NCI-H345 treated with DMSO at 0.1 percent for 48 hours (cell line): ENCODE results near the gene KIRREL2.
"Not testable (repeated sequence)": the region's sequence is repeated elsewhere in the genome, so short reads cannot be mapped to it uniquely, and the experiment has no call there.

ENCODE experiments used
- DNase-seq: peaks from one replicate; lab custom pipeline; 2025; ENCODE audit not compliant: unreplicated experiment; lab: John Stamatoyannopoulos, UW

KIRREL2 gene

DNA sequence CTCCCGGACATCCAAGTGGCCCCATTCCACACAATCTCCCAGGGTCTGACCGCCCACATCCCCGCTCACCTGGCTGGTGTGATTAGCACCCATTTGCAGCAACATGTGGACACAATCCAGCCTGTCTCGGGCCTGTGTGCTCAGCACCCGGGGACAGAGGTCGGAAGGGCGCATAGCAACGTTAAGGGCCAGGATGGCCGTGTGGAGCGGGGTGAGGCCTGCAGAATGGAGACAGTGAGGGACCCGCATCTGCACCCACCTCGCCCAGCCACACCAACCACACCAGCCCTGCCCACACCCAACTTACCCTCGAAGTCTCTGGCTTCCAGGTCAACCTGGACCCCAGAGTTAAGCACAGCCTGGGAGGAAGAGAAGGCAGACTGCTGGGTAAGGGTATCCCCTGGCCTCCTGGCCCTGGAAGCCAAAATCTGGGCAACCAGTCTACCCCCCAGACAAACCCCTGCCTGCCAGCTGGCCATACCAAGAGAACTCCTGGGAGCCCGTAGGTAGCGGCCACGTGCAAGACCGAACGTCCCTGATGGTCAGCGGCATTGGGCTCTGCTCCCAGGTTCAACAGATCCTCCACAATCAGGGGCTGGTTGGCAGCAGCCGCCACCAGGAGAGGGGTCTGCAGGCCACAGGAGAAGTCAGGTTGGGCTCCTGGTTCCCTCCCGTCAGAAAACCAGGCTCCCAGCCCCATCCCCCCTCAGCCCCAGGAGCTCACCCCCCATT, 39.4 kb downstream of the KIRREL2 start:
- DNase-seq = no peak

- DNase-seq = no peak
Measured at GRCh38 chr19:35896643-35897040, 39.9 kb downstream of the KIRREL2 start.

GRCh38 chr19:35897706-35898451, 41.2 kb downstream of the KIRREL2 start:
- no peak for DNase-seq

DNA sequence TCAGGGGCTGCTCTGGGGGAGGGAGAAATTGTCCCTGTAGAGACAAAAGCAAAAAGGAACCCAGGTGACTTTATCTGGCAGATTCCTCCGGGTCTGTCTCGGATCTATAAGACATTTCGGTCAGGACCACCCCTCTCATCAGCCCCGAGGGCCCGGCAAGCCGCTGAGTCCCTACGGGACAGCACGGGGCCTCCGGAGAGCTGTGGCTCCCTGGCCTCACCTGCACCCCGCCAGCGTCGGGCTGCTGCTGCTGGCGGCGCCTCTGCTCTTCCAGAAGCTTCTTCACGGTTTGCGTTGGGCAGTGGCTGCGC, 41.7 kb downstream of the KIRREL2 start:
- no peak for DNase-seq

DNA sequence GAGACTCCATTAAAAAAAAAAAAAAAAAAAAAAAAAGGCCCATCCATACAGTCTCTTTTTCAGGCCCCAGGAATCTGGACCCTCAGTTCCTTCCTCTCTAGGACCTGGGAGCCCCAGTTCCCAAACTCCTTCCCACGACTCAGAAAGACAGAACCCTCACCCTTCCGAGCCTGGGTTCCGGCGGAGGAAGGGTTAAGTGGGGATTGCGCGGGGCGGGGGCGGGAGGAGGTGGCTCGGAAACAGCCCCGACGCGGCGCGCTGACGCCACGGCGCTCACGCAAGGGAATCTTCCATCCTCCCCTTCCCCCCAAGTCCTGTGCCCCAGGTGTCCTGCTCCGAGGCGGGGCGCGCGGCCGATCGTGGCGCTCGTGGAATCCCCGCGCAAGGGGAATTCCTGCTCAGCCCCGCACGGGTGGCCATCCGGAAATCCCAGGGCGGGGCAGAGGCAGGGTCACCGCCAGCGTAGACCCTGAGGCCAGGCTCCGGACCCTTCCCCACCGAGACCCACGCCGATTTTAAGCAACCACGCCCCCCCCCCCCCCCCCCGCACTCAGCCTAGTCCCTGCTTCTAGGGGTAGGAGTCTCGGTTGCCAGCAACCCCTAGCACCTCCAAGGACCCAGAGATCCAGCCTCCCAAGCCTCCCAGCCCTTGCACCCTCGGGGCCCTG, 43.0 kb downstream of the KIRREL2 start:
- peak; percentile 91 for DNase-seq

DNA sequence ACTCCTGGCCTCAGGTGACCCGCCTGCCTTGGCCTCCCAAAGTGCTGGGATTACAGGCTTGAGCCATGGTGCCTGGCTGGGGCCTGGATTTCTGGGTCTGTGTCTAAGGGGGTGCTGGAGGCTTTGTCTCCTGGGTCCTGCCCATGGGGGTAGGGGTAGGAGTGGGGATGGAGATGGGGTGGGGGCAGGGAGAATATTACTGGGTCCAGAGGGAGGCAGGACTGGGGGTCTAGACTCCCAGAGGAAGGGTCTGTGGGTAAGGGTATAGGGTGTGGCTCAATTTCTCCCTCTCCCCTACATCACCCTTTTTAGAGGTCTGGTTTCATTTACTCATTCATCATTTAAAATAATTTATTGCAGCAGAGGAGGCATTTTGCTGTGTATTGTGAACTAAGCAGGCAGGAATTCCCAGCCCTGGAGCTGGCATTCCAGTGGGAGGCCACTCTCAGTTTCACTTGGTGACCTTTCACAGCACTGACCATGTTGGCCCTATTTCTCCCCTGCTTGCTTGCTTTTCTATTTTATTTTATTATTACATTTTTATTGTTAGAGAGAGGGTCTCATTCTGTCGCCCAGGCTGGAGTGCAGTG, 44.4 kb downstream of the KIRREL2 start:
- no peak for DNase-seq

- no peak for DNase-seq
Measured at GRCh38 chr19:35901854-35902661, 45.3 kb downstream of the KIRREL2 start, which contains the start of gene HCST. Gene HCST (plus strand): TSS chr19:35902529. CDS start chr19:35902594, 65 bp downstream.

DNA sequence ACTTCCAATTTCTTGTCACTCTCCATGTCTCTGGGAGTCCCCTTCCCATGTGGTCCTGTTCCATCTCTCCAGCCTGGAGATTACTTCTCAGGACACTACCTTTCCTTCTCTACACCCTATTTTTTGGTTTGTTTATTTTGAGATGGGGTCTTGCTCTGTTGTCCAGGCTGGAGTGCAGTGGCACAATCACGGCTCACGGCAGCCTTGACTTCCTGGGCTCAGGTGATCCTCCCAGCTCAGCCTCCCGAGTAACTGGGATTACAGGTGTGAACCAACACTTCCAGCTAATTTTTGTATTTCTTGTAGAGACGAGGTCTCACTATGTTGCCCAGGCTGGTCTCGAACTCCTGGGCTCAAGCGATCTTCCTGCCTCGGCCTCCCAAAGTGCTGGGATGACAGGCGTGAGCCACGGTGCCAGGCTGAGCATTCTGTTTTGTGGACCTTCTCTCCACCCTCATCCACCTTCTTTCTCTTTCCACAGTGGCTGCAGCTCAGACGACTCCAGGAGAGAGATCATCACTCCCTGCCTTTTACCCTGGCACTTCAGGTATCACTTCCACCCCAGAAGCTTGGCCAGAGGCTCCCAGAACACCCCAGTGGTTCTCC, 46.3 kb downstream of the KIRREL2 start:
- DNase-seq = no peak

- DNase-seq = peak; percentile 52
Measured at GRCh38 chr19:35903550-35904179, 47.0 kb downstream of the KIRREL2 start.

DNA sequence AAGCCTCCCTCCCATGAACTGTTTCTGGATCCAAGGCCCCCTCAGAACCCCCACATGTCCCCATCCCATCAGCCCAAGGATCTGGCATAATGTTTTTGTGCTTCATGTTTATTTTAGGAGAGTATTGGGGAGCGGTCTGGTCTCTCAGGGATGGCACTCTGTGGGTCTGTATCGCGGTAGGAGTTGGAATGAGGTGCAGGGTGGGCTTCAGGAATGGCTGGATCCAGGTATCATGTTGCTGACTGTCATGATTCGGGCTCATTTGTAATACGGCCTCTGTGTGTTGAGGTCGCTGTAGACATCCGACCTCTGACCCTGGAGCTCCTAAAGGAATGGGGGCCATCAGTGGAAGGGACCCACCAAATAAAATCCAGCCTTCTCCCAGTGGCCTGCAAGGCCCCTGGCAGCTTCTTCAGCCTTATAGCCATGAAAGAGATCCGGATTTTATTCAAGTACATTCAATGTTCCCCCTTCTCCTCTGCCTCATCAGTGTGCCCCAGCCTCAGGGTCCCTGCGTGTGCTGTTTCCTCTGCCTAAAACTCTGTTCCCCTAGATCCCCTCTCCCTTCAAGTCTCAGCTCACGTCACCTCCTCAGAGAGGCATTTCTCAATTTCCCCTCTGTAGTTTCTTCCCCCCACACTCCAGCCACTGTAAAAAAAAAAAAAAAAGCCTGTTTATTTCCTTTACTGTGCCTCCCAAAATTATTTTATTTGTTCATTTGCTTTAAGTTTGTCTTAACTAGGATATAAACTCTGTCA, 47.8 kb downstream of the KIRREL2 start:
- DNase-seq = no peak

- no peak for DNase-seq
Measured at GRCh38 chr19:35905178-35905727, 48.5 kb downstream of the KIRREL2 start.

DNA sequence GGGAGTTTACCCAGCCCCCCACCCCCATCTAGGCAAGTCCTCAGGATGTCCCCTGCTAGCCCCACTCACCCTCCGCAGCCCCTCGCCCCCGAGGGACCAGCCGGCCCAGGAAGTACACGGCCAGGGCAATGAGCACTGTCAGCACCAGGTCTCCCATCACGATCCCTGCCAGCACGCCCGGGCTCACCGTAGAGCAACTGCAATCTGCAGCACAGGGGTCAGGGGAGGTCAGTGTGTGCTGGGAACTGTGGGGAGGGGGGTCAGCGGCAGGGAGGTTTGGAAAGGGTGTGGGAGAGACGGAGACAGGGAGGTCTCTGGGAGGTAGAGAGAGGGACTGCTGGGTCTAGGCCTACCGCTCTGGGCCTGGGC, 50.6 kb downstream of the KIRREL2 start:
- no peak for DNase-seq

DNA sequence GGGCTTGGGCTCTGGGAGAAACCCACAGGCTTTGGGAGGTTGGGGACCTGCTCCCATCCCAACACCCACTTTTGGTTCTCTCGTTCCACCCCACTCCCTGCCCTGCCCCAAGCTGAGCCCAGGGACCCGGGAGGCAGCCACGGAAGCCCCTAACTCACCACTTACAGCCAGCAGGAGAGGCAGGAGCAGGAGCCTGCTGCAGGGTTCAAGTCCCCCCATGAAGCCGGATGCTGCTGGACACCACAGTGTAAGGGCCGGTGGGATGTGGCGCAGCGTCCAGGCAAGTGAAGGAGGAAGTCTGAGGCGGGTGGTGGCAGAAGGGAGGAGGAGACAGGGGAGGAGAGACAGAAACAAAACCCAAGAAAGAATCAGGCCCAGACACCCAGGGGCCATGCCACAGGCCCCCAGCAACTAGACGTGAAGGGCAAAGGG, 51.3 kb downstream of the KIRREL2 start, which contains the start of gene TYROBP:
Gene TYROBP (minus strand): TSS at position 286 of the 432 bp plus-strand sequence. CDS start 67 bp downstream, at position 219.
- DNase-seq = no peak

- DNase-seq = no peak
Measured at GRCh38 chr19:35908973-35909683, 52.4 kb downstream of the KIRREL2 start.

DNA sequence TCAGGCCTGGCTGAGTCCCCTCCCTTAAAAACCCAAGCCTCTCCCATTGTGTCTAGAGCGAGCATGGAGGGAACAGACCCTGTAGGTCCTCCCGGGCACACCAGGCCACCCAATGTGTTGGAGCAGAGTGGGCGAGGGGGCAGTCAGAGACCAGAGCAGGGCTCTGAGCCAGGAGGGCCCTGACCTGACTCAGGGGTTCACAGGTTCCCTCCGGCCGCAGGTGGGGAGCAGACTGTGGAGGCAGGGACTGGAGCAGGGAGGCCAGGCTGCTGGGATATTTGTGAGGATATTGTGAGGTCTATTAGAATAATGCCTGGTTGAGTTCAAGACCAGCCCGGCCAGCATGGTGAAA, 52.9 kb downstream of the KIRREL2 start:
- no peak for DNase-seq

- DNase-seq = not testable (repeated sequence)
Measured at GRCh38 chr19:35910355-35910754, 53.6 kb downstream of the KIRREL2 start.

DNA sequence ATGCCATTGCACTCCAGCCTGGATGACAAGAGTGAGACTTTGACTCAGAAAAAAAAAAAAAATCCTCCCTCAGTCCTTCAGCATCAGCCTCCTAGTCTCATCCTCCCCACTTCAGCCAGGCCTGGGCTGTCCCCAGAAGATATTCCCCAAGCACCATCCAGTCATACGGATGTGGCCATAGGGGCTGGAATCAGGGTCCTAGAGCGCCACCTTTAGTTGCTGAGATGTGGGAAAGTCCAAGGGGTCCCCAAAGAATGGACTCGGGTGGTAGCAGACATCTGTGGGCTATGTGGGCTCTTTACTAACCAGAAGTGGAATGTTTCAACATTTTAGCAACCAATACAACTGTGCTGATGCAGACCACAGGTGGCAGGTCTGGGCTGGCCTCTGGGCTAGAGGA, 54.5 kb downstream of the KIRREL2 start:
- no peak for DNase-seq

DNA sequence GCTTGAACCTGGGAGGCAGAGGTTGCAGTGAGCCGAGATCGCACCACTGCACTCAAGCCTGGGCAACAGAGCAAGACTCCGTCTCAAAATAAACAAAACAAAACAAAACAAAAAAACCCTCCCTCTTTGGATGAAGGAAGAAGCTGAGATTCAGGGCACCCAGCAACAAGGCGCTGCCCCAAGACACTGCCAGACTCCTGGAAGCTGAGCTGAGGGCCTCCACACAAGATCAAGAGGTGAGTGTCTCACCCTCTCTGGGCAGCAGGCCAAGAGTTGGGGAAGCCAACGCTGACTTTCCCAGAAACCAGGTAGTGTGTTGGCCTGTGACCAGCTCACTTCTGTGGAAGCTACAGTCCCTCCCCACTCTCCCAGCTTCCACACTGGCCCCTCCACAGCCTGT, 55.1 kb downstream of the KIRREL2 start:
- DNase-seq = no peak
